IPS DF 4.7 (cell line): Measurements from ENCODE around the gene EI24.
A peak's percentile ranks its signal among the peaks of the same experiment; 100 is the strongest.

ENCODE experiments used
- DNase-seq: peaks from one replicate; pipeline ENCODE4 v3.0.0-alpha.2; 2013; ENCODE audit warnings: low spot score; ENCODE audit errors: extremely low read depth

EI24 gene

GRCh38 chr11:125626288-125626950 lies 57.1 kb downstream of the EI24 start:
- DNase-seq = peak; percentile 80

DNA sequence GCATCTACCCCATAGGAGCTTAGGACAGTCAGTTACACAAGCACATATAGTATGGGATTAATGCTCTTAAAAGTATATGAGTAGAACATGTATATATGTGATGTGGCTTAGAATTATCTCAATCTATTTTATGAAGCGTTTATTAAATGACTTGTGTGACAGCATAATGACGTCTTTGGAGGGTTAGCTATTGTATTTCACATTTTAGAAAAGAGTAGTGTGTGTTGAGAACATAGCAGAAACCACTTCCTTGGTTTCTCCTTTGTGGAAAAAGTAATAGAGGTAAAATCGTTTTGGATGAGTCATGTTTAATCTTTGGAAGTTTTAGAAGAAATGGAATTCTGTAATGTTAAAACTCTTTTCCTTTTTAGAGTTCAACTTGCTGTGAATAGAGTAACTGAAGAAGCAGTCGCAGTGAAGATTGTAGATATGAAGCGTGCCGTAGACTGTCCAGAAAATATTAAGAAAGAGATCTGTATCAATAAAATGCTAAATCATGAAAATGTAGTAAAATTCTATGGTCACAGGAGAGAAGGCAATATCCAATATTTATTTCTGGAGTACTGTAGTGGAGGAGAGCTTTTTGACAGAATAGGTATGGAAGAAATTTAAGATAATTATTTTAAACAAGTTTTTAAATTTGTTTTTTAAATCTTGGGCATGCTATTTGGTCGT lies 58.1 kb downstream of the EI24 start:
- DNase-seq = no peak
